Iris pigment epithelial cell (primary cell): ENCODE data around the gene SLC10A7.

ENCODE experiments used
- DNase-seq: peaks from one replicate; pipeline ENCODE4 v3.0.0-alpha.2; 2011; ENCODE audit warnings: low read depth

The SLC10A7 gene

DNA sequence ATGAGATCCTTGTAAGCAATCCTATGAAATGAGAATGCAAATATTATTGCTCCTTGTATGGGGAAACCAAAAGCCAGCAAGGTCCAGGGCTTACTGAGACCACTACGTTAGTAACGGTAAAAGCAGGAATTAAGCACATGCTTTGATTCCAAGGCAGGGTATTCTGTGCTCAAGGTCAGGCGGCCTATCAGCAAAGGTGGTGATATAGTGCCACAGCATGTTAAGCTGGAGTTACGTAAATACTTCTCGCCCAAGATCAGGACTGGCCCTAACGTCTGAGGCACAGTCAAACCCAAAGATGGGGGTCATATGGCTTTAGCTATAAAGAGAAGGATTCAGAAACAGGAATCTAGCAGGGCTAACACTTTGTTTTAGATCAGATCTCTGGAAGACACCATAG, 27.6 kb downstream of the SLC10A7 start:
- DNase-seq: no peak

- DNase-seq: no peak
Measured at GRCh38 chr4:146490106-146490505, 31.6 kb downstream of the SLC10A7 start.

GRCh38 chr4:146488495-146489174, 33.1 kb downstream of the SLC10A7 start:
- peak; percentile 73 for DNase-seq

GRCh38 chr4:146486565-146486964, 35.2 kb downstream of the SLC10A7 start:
- DNase-seq: no peak

DNA sequence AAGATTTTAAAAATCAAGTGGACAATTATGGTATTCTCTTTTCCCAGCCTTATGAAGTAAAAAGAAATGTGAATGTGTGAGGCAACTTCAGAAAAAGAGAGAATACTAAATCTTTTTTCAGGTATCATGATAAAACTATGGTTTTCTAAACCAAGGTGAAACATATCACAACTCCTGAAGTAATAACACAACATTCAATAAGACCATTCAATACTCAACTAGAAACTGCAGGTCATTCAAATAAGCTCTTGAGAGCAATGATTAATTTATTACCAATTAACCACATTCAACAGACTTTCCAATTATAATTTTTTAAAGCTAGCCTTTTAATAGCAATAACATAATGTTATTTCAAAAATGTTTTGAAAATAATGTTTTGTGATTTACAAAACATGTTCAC, 35.8 kb downstream of the SLC10A7 start:
- no peak for DNase-seq

GRCh38 chr4:146482788-146483187, 39.0 kb downstream of the SLC10A7 start:
- DNase-seq: no peak

DNA sequence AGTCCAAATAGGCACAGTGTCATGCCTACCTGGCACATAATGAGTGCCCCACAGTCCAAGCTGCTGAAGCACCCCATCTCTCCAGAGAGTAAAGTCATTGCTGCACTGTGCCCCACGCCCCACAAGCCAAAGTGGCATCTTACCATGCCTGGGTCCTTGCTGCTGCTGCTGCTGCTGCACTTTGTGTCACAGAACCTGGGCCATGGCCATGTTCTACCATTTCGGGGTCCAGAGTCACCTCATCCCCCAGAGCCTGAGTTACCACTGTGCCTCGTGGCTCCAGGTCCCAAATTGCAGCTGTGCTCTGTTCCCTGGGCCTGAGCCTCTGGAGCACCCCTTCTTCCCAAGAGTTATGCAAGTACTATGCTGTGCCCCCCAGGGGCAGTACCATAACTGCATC, 40.5 kb downstream of the SLC10A7 start:
- DNase-seq: no peak

- DNase-seq: no peak
Measured at GRCh38 chr4:146478009-146478408, 43.7 kb downstream of the SLC10A7 start.

- peak; percentile 55 for DNase-seq
Measured at GRCh38 chr4:146477054-146477453, 44.7 kb downstream of the SLC10A7 start.

DNA sequence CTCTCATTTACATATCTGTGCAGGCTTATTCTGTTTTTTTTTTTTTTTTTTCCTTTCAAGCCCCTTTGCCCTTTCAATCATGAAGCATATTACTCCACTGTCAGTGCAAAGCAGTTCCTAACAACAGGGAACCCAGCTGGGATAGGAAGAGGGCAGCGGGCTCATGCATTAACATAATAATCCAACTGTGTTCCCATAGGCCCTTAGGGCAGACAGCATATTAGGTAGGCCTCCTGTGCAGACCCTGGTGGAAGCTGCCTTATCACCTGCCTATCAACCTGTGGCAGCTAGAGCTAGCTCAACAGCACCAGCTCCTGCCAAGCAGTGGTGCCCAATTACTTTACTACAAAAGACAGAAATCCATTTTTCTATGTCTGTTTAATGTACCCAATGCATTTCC, 49.3 kb downstream of the SLC10A7 start:
- no peak for DNase-seq

- peak; percentile 33 for DNase-seq
Measured at GRCh38 chr4:146470604-146471003, 51.1 kb downstream of the SLC10A7 start.

- DNase-seq: no peak
Measured at GRCh38 chr4:146469022-146469421, 52.7 kb downstream of the SLC10A7 start.

DNA sequence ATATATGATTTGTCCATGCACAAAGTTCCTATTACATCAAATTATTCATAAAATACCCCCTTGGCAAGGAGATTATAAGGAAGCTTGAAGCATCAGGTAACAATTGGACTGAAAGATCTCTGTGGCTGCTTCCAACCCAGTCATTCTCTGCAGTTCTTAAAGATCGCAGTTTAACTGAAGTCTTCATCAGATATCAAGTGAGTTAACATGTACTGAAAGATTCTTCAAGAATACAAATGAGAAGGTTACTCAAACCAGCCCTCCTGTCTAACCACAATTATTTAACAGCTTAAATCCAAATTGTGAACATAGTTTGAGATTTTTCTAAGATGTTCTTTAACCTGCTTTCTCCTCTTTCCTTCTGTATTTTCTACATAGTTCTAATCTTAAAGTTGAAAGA, 56.1 kb downstream of the SLC10A7 start:
- peak; percentile 50 for DNase-seq

DNA sequence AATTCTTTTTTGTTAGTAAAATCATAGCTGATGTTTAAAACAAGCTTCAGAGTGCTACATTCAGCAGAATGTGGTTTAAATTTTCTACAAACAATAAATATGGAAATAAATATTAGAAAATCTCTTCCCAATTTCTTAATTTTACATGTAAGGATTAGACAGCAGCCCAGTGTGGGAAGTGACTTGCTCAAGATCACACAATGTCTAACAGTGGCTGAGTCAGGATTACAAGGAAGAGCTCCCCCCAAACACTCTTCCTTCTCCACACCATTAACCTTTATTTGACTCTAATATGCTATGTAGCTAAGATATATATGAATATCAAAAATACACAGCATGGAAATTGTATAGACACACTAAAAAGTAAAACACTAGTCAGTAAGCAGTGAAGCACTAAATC, 59.5 kb downstream of the SLC10A7 start:
- no peak for DNase-seq

DNA sequence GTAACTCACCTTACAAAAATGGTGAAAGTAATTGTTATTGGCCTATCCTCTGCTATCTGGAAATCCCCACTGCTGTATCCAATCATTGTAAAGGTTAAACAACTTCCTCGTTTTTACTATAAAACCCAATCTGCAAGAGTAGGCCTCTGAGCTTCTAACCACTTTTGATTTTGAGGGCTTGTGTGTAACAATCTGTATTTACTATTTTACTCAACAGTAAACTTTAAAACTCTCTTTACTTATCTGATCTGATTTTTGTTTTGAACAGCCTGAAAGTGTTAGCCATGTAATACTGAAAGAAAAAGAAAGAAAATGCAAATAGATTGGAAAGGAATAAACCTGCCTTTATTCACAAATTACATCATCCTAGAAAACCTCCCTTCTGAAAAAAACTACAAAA, 63.1 kb downstream of the SLC10A7 start:
- DNase-seq: no peak

GRCh38 chr4:146456681-146457080, 65.1 kb downstream of the SLC10A7 start:
- no peak for DNase-seq

DNA sequence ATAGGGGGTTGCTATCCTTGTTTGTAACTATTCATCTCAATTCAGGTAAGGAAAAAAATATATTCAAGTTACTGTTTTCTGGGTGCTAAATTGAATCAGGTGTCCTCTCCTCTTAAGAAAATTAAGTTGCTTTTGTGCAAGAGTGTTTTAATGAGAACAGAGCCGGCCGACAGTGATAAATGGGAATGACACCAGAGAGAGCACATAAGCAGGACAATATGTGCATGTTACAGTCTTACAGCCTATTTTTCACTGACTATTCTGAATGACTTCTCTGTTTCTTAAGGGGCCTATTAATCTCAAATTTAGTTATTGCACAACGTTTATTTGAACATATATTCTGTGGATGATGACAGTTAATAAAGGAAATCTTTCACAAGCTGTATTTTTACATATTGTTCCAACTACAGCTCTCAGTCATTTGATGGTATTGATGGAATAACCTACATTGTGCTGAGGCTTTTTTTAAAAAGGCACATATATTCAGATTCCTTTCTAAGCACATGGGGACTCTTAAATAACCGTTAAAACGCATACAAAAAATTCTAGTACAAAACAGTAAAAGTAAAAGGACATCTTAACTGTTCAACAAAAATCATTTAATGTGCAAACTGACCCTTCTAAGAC, 68.4 kb downstream of the SLC10A7 start:
- DNase-seq: no peak

GRCh38 chr4:146450524-146450923, 71.2 kb downstream of the SLC10A7 start:
- peak; percentile 40 for DNase-seq

- DNase-seq: no peak
Measured at GRCh38 chr4:146446555-146446954, 75.2 kb downstream of the SLC10A7 start.

GRCh38 chr4:146445198-146446150, 76.3 kb downstream of the SLC10A7 start:
- no peak for DNase-seq

DNA sequence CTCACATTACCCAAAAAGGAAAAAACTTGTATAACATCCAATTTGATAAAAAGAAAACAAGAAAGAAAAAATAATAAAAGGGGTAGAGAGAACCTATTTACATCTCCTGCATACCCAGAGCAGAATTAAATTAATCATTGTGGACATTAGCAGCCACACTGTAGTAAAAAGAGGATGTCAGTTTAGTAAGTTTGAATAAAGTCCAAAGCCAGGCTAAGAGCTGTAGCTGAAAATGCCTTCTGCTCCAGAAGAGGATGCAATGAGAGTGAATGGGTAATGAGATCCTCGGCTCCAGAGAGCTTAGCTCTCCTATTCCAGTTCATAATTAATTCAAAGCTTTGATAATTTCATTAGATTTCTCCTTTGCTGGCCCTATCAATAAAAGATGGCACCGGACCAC, 78.2 kb downstream of the SLC10A7 start:
- no peak for DNase-seq

DNA sequence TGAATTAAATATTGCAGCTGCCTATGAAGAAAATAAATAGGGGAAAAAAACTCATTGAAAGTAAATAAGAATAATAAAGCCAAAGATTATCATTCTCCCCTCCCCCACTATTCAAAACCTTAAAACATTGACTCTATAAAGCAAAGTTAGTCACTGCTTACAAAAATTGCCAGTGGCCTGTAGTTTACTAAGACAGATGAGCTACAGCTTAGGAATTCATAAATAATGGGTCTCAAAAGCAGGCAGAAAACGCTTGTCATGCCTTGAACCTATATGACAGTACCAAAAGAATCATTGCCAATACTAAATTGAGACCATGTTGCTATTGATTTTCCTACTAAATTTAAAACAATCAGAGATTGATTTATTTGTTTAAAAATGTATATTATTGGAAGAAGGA, 78.9 kb downstream of the SLC10A7 start:
- peak; percentile 80 for DNase-seq

DNA sequence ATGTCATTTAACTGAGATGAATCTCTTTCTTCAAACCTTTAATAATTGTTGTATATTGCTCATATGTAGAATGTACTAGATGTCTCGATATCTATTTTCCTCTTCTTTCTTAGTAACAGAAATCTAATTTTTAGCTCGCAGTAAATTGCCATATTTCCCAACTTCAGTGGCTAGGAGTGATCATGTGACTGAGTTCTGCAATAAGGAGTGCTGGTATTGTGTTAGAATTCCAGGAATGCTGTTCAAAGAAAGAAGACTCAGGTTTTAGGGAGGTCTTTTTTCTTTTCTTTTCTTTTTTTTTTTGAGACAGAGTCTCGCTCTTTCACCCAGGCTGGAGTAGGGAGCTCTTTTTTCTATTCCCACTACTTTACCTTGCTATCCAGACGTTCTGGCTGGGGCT, 81.7 kb downstream of the SLC10A7 start:
- DNase-seq: peak; percentile 15
